BLaER1 (cell line): Measurements from ENCODE around the gene PHC2.

Experiments used
- H3K27ac ChIP-seq: shearing (Covaris generic); formaldehyde crosslinking; 2 replicates; pipeline ENCODE4 v1.8.1; 2022
- H3K27me3 ChIP-seq: shearing (Covaris generic); formaldehyde crosslinking; 2 replicates; pipeline ENCODE4 v1.8.1; 2022
- H3K36me3 ChIP-seq: shearing (Covaris generic); formaldehyde crosslinking; 2 replicates; pipeline ENCODE4 v1.8.1; 2022
- H3K4me1 ChIP-seq: shearing (Covaris generic); formaldehyde crosslinking; 2 replicates; pipeline ENCODE4 v1.8.1; 2022
- H3K4me2 ChIP-seq: shearing (Covaris generic); formaldehyde crosslinking; 2 replicates; pipeline ENCODE4 v1.8.1; 2022
- H3K4me3 ChIP-seq: shearing (Covaris generic); formaldehyde crosslinking; 2 replicates; pipeline ENCODE4 v1.8.1; 2022
- H3K9ac ChIP-seq: shearing (Covaris generic); formaldehyde crosslinking; 2 replicates; pipeline ENCODE4 v1.8.1; 2022
- H3K9me3 ChIP-seq: shearing (Covaris generic); formaldehyde crosslinking; 2 replicates; pipeline ENCODE4 v1.8.1; 2022
- H4K20me1 ChIP-seq: shearing (Covaris generic); formaldehyde crosslinking; 2 replicates; pipeline ENCODE4 v1.8.1; 2022
- Cebpa-rat ChIP-seq: shearing (Covaris generic); IDR thresholded peaks from 2 replicates; pipeline ENCODE4 v1.8.1; 2022

The PHC2 gene

GRCh38 chr1:33373606-33374005 lies 57.3 kb downstream of the PHC2 start:
- Histone ChIP-seq H3K36me3 (peaks cover 4% of the 10 kb centered on the region; the same call in 1 of the 2 replicates), H3K27ac (no peak overlapping the region), H3K4me3 (no peak overlapping the region), H3K9me3 (no peaks in the 10 kb centered on the region), H3K9ac (no peak overlapping the region), H3K27me3 (no peaks in the 10 kb centered on the region), H3K4me2 (no peak overlapping the region), H4K20me1 (no peaks in the 10 kb centered on the region), H3K4me1 (no peaks in the 10 kb centered on the region)
- TF ChIP-seq Cebpa-rat: no peak

- no peak overlapping the region for H3K27ac ChIP-seq
- no peaks in the 10 kb centered on the region for H3K27me3 ChIP-seq
- no peak for TF ChIP-seq Cebpa-rat
- H3K4me3 ChIP-seq: no peak overlapping the region
- H3K9ac ChIP-seq: no peak overlapping the region
- H3K36me3 ChIP-seq: peaks cover 4% of the 10 kb centered on the region; the same call in 1 of the 2 replicates
- peaks cover 1% of the 10 kb centered on the region for H3K4me1 ChIP-seq
- no peak overlapping the region for H3K4me2 ChIP-seq
- no peaks in the 10 kb centered on the region for H3K9me3 ChIP-seq
- H4K20me1 ChIP-seq: no peaks in the 10 kb centered on the region
These were observed 58.2 kb downstream of the PHC2 start for GRCh38 chr1:33372677-33373076.

GRCh38 chr1:33372162-33372561 lies 58.7 kb downstream of the PHC2 start:
- H3K4me3 ChIP-seq: no peak overlapping the region
- no peak overlapping the region for H3K27ac ChIP-seq
- H3K27me3 ChIP-seq: no peaks in the 10 kb centered on the region
- no peak overlapping the region for H3K4me2 ChIP-seq
- no peak for TF ChIP-seq Cebpa-rat
- H3K4me1 ChIP-seq: peaks cover 6% of the 10 kb centered on the region
- no peaks in the 10 kb centered on the region for H3K9me3 ChIP-seq
- no peak overlapping the region for H3K9ac ChIP-seq
- no peaks in the 10 kb centered on the region for H4K20me1 ChIP-seq
- peaks cover 4% of the 10 kb centered on the region; the same call in 1 of the 2 replicates for H3K36me3 ChIP-seq

- TF ChIP-seq Cebpa-rat: no peak
- peaks cover 15% of the 10 kb centered on the region for H3K4me1 ChIP-seq
- no peak overlapping the region for H3K4me3 ChIP-seq
- H3K9ac ChIP-seq: no peak overlapping the region
- H3K27ac ChIP-seq: no peak overlapping the region
- no peaks in the 10 kb centered on the region for H3K27me3 ChIP-seq
- H3K36me3 ChIP-seq: peaks cover 4% of the 10 kb centered on the region; the same call in 1 of the 2 replicates
- no peak overlapping the region for H3K4me2 ChIP-seq
- no peaks in the 10 kb centered on the region for H3K9me3 ChIP-seq
- no peaks in the 10 kb centered on the region for H4K20me1 ChIP-seq
These were observed 59.6 kb downstream of the PHC2 start for GRCh38 chr1:33371334-33371733.

- Histone ChIP-seq H3K9ac (no peak overlapping the region), H4K20me1 (no peaks in the 10 kb centered on the region), H3K4me2 (no peak overlapping the region), H3K4me3 (no peak overlapping the region), H3K36me3 (peaks cover 4% of the 10 kb centered on the region; the same call in 1 of the 2 replicates), H3K9me3 (no peaks in the 10 kb centered on the region), H3K4me1 (peaks cover 20% of the 10 kb centered on the region), H3K27ac (no peak overlapping the region), H3K27me3 (no peaks in the 10 kb centered on the region)
- no peak for TF ChIP-seq Cebpa-rat
These were observed 60.1 kb downstream of the PHC2 start for GRCh38 chr1:33370827-33371226.

- no peak overlapping the region for H3K9ac ChIP-seq
- no peak overlapping the region for H3K4me3 ChIP-seq
- no peak overlapping the region for H3K27ac ChIP-seq
- no peak for TF ChIP-seq Cebpa-rat
- no peaks in the 10 kb centered on the region for H3K27me3 ChIP-seq
- peaks cover 25% of the 10 kb centered on the region for H3K4me1 ChIP-seq
- peaks cover 4% of the 10 kb centered on the region; the same call in 1 of the 2 replicates for H3K36me3 ChIP-seq
- H4K20me1 ChIP-seq: no peaks in the 10 kb centered on the region
- no peak overlapping the region for H3K4me2 ChIP-seq
- H3K9me3 ChIP-seq: no peaks in the 10 kb centered on the region
These were observed 60.6 kb downstream of the PHC2 start for GRCh38 chr1:33370301-33370700.

- no peak overlapping the region for H3K4me2 ChIP-seq
- no peaks in the 10 kb centered on the region for H4K20me1 ChIP-seq
- H3K9me3 ChIP-seq: no peaks in the 10 kb centered on the region
- no peaks in the 10 kb centered on the region for H3K27me3 ChIP-seq
- H3K27ac ChIP-seq: no peak overlapping the region
- peaks cover 30% of the 10 kb centered on the region for H3K4me1 ChIP-seq
- no peak for TF ChIP-seq Cebpa-rat
- H3K4me3 ChIP-seq: no peak overlapping the region
- peaks cover 4% of the 10 kb centered on the region; the same call in 1 of the 2 replicates for H3K36me3 ChIP-seq
- H3K9ac ChIP-seq: no peak overlapping the region
These were observed 61.1 kb downstream of the PHC2 start for GRCh38 chr1:33369764-33370163.

GRCh38 chr1:33369081-33369480 lies 61.8 kb downstream of the PHC2 start:
- Histone ChIP-seq H4K20me1 (no peaks in the 10 kb centered on the region), H3K4me2 (no peak overlapping the region), H3K9me3 (no peaks in the 10 kb centered on the region), H3K27ac (no peak overlapping the region), H3K9ac (no peak overlapping the region), H3K4me3 (no peak overlapping the region), H3K36me3 (peaks cover 4% of the 10 kb centered on the region; the same call in 1 of the 2 replicates), H3K4me1 (peaks cover 37% of the 10 kb centered on the region), H3K27me3 (no peaks in the 10 kb centered on the region)
- no peak for TF ChIP-seq Cebpa-rat

GRCh38 chr1:33368431-33368830 lies 62.5 kb downstream of the PHC2 start:
- Histone ChIP-seq H3K36me3 (peaks cover 4% of the 10 kb centered on the region; the same call in 1 of the 2 replicates), H3K27me3 (no peaks in the 10 kb centered on the region), H3K9ac (no peak overlapping the region), H3K27ac (no peak overlapping the region), H3K4me3 (no peak overlapping the region), H3K4me2 (no peak overlapping the region), H3K9me3 (no peaks in the 10 kb centered on the region), H3K4me1 (peaks cover 42% of the 10 kb centered on the region), H4K20me1 (no peaks in the 10 kb centered on the region)
- TF ChIP-seq Cebpa-rat: no peak

GRCh38 chr1:33367485-33368405 lies 63.1 kb downstream of the PHC2 start:
- H3K4me1 ChIP-seq: peaks cover 49% of the 10 kb centered on the region
- H3K36me3 ChIP-seq: peaks cover 4% of the 10 kb centered on the region; the same call in 1 of the 2 replicates
- no peak overlapping the region for H3K4me3 ChIP-seq
- H3K9ac ChIP-seq: peak overlapping the region; percentile 33; the same call in 1 of the 2 replicates
- no peak for TF ChIP-seq Cebpa-rat
- H4K20me1 ChIP-seq: no peaks in the 10 kb centered on the region
- no peaks in the 10 kb centered on the region for H3K9me3 ChIP-seq
- H3K27me3 ChIP-seq: no peaks in the 10 kb centered on the region
- H3K27ac ChIP-seq: 0 out of 2 replicates have a peak overlapping the region, but pooled peaks have one; percentile 46
- peak overlapping the region; percentile 89 for H3K4me2 ChIP-seq
